ENCODE results near the gene P2RY2. TPM values are rescaled to one million over a fixed set of nuclear protein-coding genes. Genes with fewer than 3 reads are reported as not detected.

Gene P2RY2
- total and polyA plus RNA-seq, 2 experiments from 2014 or later, result 0.63 to 1.6 TPM

DNA sequence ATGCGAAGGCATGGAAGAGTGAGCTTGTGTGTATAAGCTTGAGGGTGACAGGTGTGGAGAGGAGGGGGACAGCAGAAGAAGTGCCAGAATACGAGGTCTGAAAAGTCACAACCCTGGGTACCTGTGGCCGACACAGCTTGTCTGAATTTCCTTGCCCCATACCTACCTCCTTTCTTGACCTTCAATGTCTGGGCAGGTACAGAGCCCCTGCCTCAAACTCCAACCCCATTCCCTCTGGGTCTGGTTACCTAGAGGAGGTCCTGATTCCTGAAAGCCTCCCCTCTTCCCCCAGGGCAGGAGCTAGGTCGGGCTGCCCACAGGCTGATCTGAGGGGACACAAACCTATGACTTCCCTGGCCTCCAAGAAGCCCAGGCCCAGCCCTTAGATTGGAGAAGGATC lies 39.4 kb upstream of the P2RY2 start:
- Histone ChIP-seq H3K4me1 (ENCODE audit: insufficient read depth) (no peaks in the 10 kb centered on the region), H3F3A (replicated peaks; ENCODE audit: low read depth) (no peaks in the 10 kb centered on the region), H3K27me3 (ENCODE audit: insufficient read depth) (no peaks in the 10 kb centered on the region), H3K9me2 (ENCODE audit: insufficient read depth) (no peaks in the 10 kb centered on the region), H3K4me3 (no peak overlapping the region), H3K4me2 (no peak overlapping the region), H4K20me1 (replicated peaks; ENCODE audit: insufficient read depth) (no peaks in the 10 kb centered on the region; the same call in 1 of the 2 replicates), H3K27ac (ENCODE audit: low read depth) (no peak overlapping the region), H3K79me2 (replicated peaks; ENCODE audit: insufficient read depth) (no peaks in the 10 kb centered on the region), H2AFZ (no peak overlapping the region), H3K36me3 (ENCODE audit: insufficient read depth) (no peaks in the 10 kb centered on the region)
- no peak for TF ChIP-seq CREB1 (CRISPR knock-in tag; IDR thresholded peaks at IDR 0.05; ENCODE audit: low read depth)
- no peak for TF ChIP-seq JUNB (IDR thresholded peaks at IDR 0.05; ENCODE audit: unreplicated experiment)
- TF ChIP-seq STAT1 (IDR thresholded peaks at IDR 0.05; ENCODE audit: unreplicated experiment), result no peak
- no peak for TF ChIP-seq ZNF114 (CRISPR knock-in tag; IDR thresholded peaks at IDR 0.05)
- TF ChIP-seq EZH2phosphoT487 (IDR thresholded peaks at IDR 0.05; ENCODE audit: unreplicated experiment), result no peak
- TF ChIP-seq, protein P1, sequence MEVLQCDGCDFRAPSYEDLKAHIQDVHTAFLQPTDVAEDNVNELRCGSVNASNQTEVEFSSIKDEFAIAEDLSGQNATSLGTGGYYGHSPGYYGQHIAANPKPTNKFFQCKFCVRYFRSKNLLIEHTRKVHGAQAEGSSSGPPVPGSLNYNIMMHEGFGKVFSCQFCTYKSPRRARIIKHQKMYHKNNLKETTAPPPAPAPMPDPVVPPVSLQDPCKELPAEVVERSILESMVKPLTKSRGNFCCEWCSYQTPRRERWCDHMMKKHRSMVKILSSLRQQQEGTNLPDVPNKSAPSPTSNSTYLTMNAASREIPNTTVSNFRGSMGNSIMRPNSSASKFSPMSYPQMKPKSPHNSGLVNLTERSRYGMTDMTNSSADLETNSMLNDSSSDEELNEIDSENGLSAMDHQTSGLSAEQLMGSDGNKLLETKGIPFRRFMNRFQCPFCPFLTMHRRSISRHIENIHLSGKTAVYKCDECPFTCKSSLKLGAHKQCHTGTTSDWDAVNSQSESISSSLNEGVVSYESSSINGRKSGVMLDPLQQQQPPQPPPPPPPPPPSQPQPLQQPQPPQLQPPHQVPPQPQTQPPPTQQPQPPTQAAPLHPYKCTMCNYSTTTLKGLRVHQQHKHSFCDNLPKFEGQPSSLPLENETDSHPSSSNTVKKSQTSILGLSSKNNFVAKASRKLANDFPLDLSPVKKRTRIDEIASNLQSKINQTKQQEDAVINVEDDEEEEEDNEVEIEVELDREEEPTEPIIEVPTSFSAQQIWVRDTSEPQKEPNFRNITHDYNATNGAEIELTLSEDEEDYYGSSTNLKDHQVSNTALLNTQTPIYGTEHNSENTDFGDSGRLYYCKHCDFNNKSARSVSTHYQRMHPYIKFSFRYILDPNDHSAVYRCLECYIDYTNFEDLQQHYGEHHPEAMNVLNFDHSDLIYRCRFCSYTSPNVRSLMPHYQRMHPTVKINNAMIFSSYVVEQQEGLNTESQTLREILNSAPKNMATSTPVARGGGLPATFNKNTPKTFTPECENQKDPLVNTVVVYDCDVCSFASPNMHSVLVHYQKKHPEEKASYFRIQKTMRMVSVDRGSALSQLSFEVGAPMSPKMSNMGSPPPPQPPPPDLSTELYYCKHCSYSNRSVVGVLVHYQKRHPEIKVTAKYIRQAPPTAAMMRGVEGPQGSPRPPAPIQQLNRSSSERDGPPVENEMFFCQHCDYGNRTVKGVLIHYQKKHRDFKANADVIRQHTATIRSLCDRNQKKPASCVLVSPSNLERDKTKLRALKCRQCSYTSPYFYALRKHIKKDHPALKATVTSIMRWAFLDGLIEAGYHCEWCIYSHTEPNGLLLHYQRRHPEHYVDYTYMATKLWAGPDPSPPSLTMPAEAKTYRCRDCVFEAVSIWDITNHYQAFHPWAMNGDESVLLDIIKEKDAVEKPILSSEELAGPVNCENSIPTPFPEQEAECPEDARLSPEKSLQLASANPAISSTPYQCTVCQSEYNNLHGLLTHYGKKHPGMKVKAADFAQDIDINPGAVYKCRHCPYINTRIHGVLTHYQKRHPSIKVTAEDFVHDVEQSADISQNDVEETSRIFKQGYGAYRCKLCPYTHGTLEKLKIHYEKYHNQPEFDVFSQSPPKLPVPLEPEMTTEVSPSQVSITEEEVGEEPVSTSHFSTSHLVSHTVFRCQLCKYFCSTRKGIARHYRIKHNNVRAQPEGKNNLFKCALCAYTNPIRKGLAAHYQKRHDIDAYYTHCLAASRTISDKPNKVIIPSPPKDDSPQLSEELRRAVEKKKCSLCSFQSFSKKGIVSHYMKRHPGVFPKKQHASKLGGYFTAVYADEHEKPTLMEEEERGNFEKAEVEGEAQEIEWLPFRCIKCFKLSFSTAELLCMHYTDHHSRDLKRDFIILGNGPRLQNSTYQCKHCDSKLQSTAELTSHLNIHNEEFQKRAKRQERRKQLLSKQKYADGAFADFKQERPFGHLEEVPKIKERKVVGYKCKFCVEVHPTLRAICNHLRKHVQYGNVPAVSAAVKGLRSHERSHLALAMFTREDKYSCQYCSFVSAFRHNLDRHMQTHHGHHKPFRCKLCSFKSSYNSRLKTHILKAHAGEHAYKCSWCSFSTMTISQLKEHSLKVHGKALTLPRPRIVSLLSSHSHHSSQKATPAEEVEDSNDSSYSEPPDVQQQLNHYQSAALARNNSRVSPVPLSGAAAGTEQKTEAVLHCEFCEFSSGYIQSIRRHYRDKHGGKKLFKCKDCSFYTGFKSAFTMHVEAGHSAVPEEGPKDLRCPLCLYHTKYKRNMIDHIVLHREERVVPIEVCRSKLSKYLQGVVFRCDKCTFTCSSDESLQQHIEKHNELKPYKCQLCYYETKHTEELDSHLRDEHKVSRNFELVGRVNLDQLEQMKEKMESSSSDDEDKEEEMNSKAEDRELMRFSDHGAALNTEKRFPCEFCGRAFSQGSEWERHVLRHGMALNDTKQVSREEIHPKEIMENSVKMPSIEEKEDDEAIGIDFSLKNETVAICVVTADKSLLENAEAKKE (CRISPR knock-in tag; IDR thresholded peaks at IDR 0.05), result no peak
- TF ChIP-seq, protein P2, sequence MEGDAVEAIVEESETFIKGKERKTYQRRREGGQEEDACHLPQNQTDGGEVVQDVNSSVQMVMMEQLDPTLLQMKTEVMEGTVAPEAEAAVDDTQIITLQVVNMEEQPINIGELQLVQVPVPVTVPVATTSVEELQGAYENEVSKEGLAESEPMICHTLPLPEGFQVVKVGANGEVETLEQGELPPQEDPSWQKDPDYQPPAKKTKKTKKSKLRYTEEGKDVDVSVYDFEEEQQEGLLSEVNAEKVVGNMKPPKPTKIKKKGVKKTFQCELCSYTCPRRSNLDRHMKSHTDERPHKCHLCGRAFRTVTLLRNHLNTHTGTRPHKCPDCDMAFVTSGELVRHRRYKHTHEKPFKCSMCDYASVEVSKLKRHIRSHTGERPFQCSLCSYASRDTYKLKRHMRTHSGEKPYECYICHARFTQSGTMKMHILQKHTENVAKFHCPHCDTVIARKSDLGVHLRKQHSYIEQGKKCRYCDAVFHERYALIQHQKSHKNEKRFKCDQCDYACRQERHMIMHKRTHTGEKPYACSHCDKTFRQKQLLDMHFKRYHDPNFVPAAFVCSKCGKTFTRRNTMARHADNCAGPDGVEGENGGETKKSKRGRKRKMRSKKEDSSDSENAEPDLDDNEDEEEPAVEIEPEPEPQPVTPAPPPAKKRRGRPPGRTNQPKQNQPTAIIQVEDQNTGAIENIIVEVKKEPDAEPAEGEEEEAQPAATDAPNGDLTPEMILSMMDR (conservative IDR thresholded peaks at IDR 0.05; ENCODE audit: low read depth in 2 of 2), result no peak
- TF ChIP-seq NANOG (IDR thresholded peaks at IDR 0.05; ENCODE audit: borderline replicate concordance), result no peak
- TF ChIP-seq, protein P3, sequence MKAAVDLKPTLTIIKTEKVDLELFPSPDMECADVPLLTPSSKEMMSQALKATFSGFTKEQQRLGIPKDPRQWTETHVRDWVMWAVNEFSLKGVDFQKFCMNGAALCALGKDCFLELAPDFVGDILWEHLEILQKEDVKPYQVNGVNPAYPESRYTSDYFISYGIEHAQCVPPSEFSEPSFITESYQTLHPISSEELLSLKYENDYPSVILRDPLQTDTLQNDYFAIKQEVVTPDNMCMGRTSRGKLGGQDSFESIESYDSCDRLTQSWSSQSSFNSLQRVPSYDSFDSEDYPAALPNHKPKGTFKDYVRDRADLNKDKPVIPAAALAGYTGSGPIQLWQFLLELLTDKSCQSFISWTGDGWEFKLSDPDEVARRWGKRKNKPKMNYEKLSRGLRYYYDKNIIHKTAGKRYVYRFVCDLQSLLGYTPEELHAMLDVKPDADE (IDR thresholded peaks at IDR 0.05), result no peak
- TF ChIP-seq POLR2AphosphoS5 (IDR thresholded peaks at IDR 0.05; ENCODE audit: low read depth), result no peak
- no peak for TF ChIP-seq ZNF331 (CRISPR knock-in tag; IDR thresholded peaks at IDR 0.05; ENCODE audit: low read depth)
- TF ChIP-seq, protein P4, sequence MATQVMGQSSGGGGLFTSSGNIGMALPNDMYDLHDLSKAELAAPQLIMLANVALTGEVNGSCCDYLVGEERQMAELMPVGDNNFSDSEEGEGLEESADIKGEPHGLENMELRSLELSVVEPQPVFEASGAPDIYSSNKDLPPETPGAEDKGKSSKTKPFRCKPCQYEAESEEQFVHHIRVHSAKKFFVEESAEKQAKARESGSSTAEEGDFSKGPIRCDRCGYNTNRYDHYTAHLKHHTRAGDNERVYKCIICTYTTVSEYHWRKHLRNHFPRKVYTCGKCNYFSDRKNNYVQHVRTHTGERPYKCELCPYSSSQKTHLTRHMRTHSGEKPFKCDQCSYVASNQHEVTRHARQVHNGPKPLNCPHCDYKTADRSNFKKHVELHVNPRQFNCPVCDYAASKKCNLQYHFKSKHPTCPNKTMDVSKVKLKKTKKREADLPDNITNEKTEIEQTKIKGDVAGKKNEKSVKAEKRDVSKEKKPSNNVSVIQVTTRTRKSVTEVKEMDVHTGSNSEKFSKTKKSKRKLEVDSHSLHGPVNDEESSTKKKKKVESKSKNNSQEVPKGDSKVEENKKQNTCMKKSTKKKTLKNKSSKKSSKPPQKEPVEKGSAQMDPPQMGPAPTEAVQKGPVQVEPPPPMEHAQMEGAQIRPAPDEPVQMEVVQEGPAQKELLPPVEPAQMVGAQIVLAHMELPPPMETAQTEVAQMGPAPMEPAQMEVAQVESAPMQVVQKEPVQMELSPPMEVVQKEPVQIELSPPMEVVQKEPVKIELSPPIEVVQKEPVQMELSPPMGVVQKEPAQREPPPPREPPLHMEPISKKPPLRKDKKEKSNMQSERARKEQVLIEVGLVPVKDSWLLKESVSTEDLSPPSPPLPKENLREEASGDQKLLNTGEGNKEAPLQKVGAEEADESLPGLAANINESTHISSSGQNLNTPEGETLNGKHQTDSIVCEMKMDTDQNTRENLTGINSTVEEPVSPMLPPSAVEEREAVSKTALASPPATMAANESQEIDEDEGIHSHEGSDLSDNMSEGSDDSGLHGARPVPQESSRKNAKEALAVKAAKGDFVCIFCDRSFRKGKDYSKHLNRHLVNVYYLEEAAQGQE (IDR thresholded peaks at IDR 0.05; ENCODE audit: unreplicated experiment), result no peak
- no peak for ATAC-seq
- Mint-ChIP-seq H3K4me1 (no peaks in the 10 kb centered on the region), H3K27ac (no peak overlapping the region), H3K9me3 (no peaks in the 10 kb centered on the region), H3K27me3 (ENCODE audit: insufficient read depth, low read depth, poor library complexity) (peaks cover 14% of the 10 kb centered on the region), H3K4me3 (no peak overlapping the region), H3K36me3 (ENCODE audit: low read depth) (no peaks in the 10 kb centered on the region)
- no peak for DNase-seq (ENCODE audit: low spot score)

Measured in GM23338 (cell line).